Esophagus squamous epithelium (tissue), 4 donors: ENCODE measurements around the gene PKP1.

Experiments used
- POLR2A ChIP-seq, 4 donors: fragments of 450-650 bp; IDR thresholded peaks; one replicate each; pipeline ENCODE4 v1.6.1; 2017; ENCODE audit warnings: antibody characterized with exemption in 4 of 4, mild to moderate bottlenecking in 4 of 4, moderate library complexity in 3 of 4
- TF ChIP-seq, protein P1 (sequence below), 6 experiments: fragments of 450-650 bp in 4 of 6; fragments of 200-600 bp in 2 of 6; sonication (generic) in 2 of 6; IDR thresholded peaks; one replicate each; pipeline ENCODE4 v1.5.1; 2016 to 2019; ENCODE audit warnings: antibody characterized with exemption in 6 of 6, mild to moderate bottlenecking in 4 of 6, moderate library complexity in 4 of 6

DNA sequence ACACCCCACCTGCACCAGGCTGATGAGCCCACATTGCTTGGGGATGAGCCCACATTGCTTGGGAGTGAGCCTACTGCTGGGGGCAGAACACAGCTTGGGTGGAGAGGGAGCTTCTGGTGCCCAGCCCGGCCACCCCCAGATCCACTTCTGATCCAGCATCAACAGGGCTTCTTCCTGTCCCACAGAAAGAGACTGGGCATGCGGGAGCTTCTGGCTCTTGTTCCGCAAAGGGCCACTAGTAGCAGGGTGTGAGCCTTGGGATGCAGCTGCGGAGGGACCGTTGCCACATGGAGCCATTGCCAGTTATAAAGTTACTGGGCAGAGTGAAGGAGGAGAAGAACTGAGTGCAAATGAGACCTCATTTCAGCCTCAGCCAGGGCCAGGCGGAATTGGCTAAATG, 36.3 kb downstream of the PKP1 start:
- TF ChIP-seq, protein P1, sequence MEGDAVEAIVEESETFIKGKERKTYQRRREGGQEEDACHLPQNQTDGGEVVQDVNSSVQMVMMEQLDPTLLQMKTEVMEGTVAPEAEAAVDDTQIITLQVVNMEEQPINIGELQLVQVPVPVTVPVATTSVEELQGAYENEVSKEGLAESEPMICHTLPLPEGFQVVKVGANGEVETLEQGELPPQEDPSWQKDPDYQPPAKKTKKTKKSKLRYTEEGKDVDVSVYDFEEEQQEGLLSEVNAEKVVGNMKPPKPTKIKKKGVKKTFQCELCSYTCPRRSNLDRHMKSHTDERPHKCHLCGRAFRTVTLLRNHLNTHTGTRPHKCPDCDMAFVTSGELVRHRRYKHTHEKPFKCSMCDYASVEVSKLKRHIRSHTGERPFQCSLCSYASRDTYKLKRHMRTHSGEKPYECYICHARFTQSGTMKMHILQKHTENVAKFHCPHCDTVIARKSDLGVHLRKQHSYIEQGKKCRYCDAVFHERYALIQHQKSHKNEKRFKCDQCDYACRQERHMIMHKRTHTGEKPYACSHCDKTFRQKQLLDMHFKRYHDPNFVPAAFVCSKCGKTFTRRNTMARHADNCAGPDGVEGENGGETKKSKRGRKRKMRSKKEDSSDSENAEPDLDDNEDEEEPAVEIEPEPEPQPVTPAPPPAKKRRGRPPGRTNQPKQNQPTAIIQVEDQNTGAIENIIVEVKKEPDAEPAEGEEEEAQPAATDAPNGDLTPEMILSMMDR (IDR thresholded peaks at IDR 0.05) = no peak
- no peak for TF ChIP-seq POLR2A (IDR thresholded peaks at IDR 0.05)
